Measurements from ENCODE around the gene CDH4. TPM values are rescaled to one million over a fixed set of nuclear protein-coding genes. Genes with fewer than 3 reads are reported as not detected.

CDH4 gene
- total and polyA plus RNA-seq, 2 donors (not counting 1 experiment from before 2014, with no cell fraction given): not detected

DNA sequence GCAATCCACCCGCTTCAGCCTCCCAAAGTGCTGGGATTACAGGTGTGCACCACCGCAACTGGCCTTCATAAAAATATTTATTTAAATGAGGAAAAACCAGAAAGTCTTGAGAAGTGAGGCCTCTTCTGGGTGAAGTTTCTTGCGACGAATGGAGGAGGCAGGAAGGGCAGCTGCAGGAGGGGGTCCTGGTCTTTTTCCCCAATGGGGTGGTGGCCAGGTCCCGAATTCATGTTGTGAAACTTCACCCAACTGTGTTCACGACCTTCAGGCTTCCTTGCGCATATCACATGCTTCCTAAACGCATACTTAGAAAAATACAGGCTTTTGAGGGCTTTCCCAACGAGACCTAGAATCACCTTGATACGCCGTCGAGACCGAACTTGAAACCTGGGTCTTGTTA, 145.1 kb downstream of the CDH4 start:
- POLR2A ChIA-PET: no interaction called here
- no peaks in the 10 kb centered on the region for H3K4me1 Mint-ChIP-seq
- no peak overlapping the region for H3K27ac Mint-ChIP-seq
- H3K9me3 Mint-ChIP-seq (ENCODE audit: insufficient read depth): no peaks in the 10 kb centered on the region
- CTCF ChIA-PET: no interaction called here
- Histone ChIP-seq H4K20me1 (ENCODE audit: control insufficient read depth, insufficient read depth, low read length, poor library complexity, severe bottlenecking) (no peaks in the 10 kb centered on the region), H3K4me2 (replicated peaks; ENCODE audit: low read depth, low read length, poor library complexity, severe bottlenecking) (no peak overlapping the region), H3K9me3 (ENCODE audit: control extremely low read depth in 1 of 3, control insufficient read depth in 2 of 3, insufficient read depth in 1 of 3, low read length in 2 of 3) (peaks cover 0 to 39% (median 0%) of the 10 kb centered on the region in 3 donors), H3K79me2 (ENCODE audit: control insufficient read depth, insufficient read depth, low read length) (no peaks in the 10 kb centered on the region), H3K27me3 (replicated peaks in 1 of 4; ENCODE audit: control extremely low read depth in 1 of 4, control insufficient read depth in 3 of 4, insufficient read depth in 4 of 4, low read length in 3 of 4) (no peaks in the 10 kb centered on the region), H3K4me1 (ENCODE audit: control insufficient read depth in 2 of 2, insufficient read depth in 2 of 2, low read length in 2 of 2) (no peaks in the 10 kb centered on the region), H3K36me3 (replicated peaks in 1 of 2; ENCODE audit: control extremely low read depth in 1 of 2, control insufficient read depth in 1 of 2, extremely low read depth in 1 of 2, insufficient read depth in 2 of 2, low read length in 1 of 2) (no peaks in the 10 kb centered on the region), H3K4me3 (ENCODE audit: control extremely low read depth in 1 of 5, extremely low read depth in 1 of 5, insufficient read depth in 1 of 5, low read depth in 2 of 5, low read length in 4 of 5) (no peak overlapping the region), H3K9ac (ENCODE audit: low read length) (no peak overlapping the region), H2AFZ (ENCODE audit: insufficient read depth, low read depth, low read length, poor library complexity, severe bottlenecking) (no peak overlapping the region), H3K27ac (ENCODE audit: low read length in 2 of 2) (no peak overlapping the region)
- intact Hi-C loops (cut with micrococcal nuclease): no loop called here
- H3K4me3 Mint-ChIP-seq: no peak overlapping the region
- DNase-seq (no peak), ATAC-seq (ENCODE audit: low read depth) (no peak)
- 94% methylated on average over 11 of the region's 13 CpGs for WGBS (ENCODE audit: insufficient coverage)
- no peak for TF ChIP-seq EZH2 (IDR thresholded peaks at IDR 0.05; ENCODE audit: borderline replicate concordance, insufficient read depth, low read depth, low read length, poor library complexity, severe bottlenecking)
- TF ChIP-seq, protein P1, sequence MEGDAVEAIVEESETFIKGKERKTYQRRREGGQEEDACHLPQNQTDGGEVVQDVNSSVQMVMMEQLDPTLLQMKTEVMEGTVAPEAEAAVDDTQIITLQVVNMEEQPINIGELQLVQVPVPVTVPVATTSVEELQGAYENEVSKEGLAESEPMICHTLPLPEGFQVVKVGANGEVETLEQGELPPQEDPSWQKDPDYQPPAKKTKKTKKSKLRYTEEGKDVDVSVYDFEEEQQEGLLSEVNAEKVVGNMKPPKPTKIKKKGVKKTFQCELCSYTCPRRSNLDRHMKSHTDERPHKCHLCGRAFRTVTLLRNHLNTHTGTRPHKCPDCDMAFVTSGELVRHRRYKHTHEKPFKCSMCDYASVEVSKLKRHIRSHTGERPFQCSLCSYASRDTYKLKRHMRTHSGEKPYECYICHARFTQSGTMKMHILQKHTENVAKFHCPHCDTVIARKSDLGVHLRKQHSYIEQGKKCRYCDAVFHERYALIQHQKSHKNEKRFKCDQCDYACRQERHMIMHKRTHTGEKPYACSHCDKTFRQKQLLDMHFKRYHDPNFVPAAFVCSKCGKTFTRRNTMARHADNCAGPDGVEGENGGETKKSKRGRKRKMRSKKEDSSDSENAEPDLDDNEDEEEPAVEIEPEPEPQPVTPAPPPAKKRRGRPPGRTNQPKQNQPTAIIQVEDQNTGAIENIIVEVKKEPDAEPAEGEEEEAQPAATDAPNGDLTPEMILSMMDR (IDR thresholded peaks at IDR 0.05): no peak
- no peaks in the 10 kb centered on the region for H3K27me3 Mint-ChIP-seq

DNA sequence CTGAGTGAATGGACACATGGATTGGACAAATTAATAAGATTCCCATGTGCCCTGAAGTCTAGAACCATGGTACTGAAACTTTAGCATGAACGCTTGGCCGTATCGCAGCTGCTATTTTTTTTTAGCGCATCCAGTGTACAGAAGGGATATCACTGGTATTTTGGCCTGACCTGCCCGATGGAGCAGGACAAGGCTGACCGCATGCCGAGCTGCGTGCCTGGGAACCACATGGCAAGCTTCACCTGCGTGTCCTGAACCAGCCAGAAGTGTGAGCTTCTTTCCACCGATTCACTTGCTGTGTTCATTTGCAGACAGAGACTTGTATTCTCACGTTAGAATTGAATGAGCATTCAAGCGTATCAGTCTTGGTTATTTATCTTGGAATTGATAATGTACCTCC, 145.7 kb downstream of the CDH4 start:
- 94% methylated on average over 12 of the region's 12 CpGs for WGBS (ENCODE audit: insufficient coverage)
- no peaks in the 10 kb centered on the region for H3K27me3 Mint-ChIP-seq
- H4K20me1 ChIP-seq (ENCODE audit: control insufficient read depth, insufficient read depth, low read length, poor library complexity, severe bottlenecking): no peaks in the 10 kb centered on the region
- H3K4me2 ChIP-seq (replicated peaks; ENCODE audit: low read depth, low read length, poor library complexity, severe bottlenecking): no peak overlapping the region
- POLR2A ChIA-PET: no interaction called here
- intact Hi-C loops (cut with micrococcal nuclease): no loop called here
- no peak for ATAC-seq (ENCODE audit: low read depth)
- H3K27ac ChIP-seq (ENCODE audit: low read length in 2 of 2): no peak overlapping the region
- H3K4me1 Mint-ChIP-seq: no peaks in the 10 kb centered on the region
- no peak overlapping the region for H3K4me3 Mint-ChIP-seq
- no peaks in the 10 kb centered on the region for H3K79me2 ChIP-seq (ENCODE audit: control insufficient read depth, insufficient read depth, low read length)
- H3K9me3 Mint-ChIP-seq (ENCODE audit: insufficient read depth): no peaks in the 10 kb centered on the region
- no peaks in the 10 kb centered on the region for H3K36me3 ChIP-seq (replicated peaks in 1 of 2; ENCODE audit: control extremely low read depth in 1 of 2, control insufficient read depth in 1 of 2, extremely low read depth in 1 of 2, insufficient read depth in 2 of 2, low read length in 1 of 2)
- H3K4me1 ChIP-seq (ENCODE audit: control insufficient read depth in 2 of 2, insufficient read depth in 2 of 2, low read length in 2 of 2): no peaks in the 10 kb centered on the region
- H3K9me3 ChIP-seq (ENCODE audit: control extremely low read depth in 1 of 3, control insufficient read depth in 2 of 3, insufficient read depth in 1 of 3, low read length in 2 of 3): peaks cover 0 to 38% (median 0%) of the 10 kb centered on the region in 3 donors
- no peak overlapping the region for H3K9ac ChIP-seq (ENCODE audit: low read length)
- H3K27ac Mint-ChIP-seq: no peak overlapping the region
- no peak overlapping the region for H3K4me3 ChIP-seq (ENCODE audit: control extremely low read depth in 1 of 5, extremely low read depth in 1 of 5, insufficient read depth in 1 of 5, low read depth in 2 of 5, low read length in 4 of 5)
- no peaks in the 10 kb centered on the region for H3K27me3 ChIP-seq (replicated peaks in 1 of 4; ENCODE audit: control extremely low read depth in 1 of 4, control insufficient read depth in 3 of 4, insufficient read depth in 4 of 4, low read length in 3 of 4)
- TF ChIP-seq EZH2 (IDR thresholded peaks at IDR 0.05; ENCODE audit: borderline replicate concordance, insufficient read depth, low read depth, low read length, poor library complexity, severe bottlenecking): no peak
- TF ChIP-seq, protein P1 (IDR thresholded peaks at IDR 0.05): no peak
- CTCF ChIA-PET: no interaction called here
- no peak for DNase-seq
- H2AFZ ChIP-seq (ENCODE audit: insufficient read depth, low read depth, low read length, poor library complexity, severe bottlenecking): no peak overlapping the region

All from B cell (primary cell).